Stimulated activated CD4-positive, alpha-beta T cell treated with anti-CD3 and anti-CD28 coated beads, Interleukin-2, amount 100 ng/mL, for 24 hours (primary cell): Measurements from ENCODE around the gene DBH.

Source experiments
- DNase-seq, 2 donors: peaks; one replicate each; pipeline ENCODE4 v3.0.0-alpha.2; 2020

DBH gene

DNA sequence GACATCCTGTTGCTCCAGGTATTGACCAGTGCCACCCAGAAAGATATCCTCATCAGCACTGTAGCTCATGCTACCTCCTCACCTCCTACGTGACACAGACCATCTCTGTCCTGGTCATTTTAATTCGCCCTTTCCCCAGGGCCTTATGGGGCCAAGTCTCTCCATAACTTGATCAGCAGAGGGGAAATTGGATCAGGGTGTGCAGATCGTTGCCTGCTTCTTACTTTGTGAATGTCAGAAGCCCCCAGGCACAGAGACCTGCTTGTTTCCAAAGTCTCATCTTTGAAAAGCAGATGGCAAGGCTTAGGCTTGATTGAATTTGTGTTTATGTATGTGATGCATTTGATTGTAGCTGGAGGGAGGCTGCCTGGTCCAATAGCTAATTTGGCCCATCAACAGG, 8.8 kb upstream of the DBH start:
- DNase-seq = no peak

DNA sequence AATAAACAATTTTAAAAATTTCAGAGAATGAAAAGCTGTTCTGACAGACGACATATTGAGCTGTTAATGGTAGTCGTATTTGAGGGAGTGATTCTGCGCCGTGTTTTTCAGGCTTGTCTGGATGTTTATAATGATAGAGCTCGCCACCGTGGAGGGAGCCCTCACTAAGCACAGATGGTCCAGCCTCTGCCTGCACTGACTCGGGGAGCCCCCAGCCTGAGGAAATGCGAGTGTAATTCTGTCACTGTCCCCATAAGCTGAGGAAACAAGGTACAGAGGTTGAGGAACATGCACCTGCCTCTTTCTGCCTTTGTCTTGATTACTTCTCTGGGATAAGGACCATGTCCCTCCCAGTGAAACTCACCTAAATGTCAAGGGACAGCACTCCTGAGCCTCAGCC, 7.4 kb upstream of the DBH start:
- no peak for DNase-seq

DNA sequence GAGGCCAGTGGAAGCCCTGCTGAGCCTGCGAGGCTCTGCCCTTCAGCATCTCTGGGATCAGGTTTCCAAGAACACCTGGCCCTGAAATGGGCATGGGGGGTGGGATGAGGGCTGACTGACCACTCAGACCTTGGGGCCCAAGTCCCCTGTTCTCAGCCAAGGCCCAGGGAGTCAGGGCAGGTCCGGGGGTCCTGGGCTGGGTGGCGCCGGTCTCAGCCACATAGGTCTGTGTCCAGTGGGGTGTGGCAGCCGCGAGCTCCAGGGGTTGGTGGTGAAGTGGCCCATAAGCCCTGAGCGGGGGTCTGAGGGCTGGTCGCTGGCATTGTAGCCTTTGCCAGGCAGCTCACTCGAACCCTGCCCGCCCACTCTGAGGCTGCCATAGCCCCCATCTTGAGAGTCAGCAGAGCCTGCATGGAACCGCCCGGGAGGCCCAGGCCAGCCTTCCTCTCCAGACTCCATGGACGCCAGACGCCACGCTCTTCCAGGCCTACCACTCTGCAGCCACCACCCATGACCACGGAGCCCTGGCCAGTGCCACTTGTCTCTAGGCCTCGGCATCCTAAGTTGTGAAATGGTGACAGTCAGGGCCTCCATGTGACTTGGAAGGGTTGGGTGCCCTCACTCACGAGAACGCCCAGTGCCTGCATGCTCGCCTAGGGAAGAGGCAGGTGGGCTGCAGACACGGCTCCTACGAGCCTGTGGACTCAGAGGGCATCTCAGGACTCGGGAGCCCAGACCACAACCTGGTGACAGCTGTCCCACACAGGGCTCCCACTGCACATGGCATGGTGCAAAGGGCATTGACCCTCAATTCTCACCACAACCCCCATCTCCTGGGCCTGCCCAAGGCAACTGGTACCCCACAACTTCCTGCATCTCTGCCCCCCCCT, 6.7 kb upstream of the DBH start:
- DNase-seq = no peak

DNA sequence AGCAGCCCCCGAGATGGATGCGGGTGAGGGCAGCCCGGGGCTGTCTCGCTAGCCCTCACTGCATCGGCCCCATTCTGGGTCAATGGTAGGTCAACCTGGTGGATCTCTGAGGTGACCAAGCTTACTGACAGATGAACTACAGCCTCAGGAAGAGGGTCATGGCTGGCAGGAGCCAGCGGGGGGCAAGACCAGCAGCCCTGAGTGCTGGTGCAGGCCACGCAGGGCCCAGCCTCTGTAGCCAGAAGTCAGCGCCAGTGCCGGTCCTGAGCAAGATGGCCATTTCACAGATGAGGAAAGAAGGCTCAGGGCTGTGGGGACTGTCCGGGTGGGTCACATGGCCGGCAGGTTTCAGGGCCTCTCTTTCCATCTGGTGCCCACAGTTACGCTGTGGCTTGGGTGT, 5.1 kb upstream of the DBH start:
- DNase-seq = no peak

DNA sequence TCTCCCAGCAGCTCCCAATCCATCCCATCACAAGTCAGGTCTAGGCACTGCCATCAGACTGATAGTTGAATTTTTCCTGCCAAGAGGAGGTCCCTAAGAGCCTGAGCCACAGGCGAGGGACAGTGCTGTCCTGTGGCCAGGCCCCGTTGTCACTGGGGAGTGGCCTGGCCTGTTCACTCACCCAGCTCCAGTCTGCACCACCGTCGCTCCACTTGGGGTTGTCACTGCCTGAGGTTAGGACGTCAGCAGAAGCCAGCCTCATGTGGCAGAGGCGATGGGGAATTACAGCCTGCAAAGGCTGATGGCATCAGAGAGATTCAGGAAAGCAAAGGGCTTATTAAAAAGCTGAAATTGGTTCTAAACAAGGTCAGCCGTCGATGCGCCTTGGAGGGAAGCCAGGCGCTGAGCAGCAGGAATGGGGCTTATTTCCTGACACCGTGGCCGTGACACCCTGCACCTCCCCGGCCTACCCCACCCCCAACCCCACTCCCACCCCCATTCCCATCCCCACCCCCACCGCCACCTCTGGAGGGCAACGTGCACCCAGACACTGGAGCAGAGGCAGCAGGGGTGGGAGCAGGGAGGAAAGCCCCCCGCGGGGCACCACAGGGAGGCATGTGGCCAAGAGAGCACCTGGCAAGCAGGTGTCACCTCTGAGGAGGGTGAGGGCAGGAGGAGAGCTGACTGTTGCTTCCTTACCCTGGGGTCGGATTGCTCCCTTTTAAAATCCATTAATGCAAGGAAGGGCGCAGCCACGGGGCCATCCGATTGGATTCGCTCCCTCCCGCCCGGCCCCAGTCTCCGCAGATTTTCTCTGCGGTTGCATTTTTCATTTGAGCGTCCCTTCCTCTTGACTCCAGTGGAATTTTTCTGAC, 3.1 kb upstream of the DBH start:
- DNase-seq = no peak

DNA sequence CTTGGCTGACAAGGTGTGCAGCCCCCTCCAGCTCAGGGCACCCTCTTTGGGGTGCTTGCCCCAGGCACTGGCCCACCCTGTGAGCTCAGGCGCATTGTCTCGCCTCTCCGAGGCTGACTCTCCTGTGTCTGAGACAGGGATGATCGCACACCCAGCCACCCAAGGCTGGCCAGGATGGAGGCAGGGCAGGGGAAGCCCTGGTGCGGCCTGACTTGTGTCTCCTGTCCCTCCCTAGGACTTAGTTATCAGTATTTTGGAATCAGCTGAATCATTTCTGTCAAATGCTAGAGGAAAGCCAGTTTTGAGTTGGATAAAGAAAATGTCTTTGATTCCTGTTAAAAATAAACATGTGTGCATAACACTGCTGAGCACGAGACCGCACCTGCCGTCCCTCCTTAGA, 2.5 kb upstream of the DBH start:
- no peak for DNase-seq

DNA sequence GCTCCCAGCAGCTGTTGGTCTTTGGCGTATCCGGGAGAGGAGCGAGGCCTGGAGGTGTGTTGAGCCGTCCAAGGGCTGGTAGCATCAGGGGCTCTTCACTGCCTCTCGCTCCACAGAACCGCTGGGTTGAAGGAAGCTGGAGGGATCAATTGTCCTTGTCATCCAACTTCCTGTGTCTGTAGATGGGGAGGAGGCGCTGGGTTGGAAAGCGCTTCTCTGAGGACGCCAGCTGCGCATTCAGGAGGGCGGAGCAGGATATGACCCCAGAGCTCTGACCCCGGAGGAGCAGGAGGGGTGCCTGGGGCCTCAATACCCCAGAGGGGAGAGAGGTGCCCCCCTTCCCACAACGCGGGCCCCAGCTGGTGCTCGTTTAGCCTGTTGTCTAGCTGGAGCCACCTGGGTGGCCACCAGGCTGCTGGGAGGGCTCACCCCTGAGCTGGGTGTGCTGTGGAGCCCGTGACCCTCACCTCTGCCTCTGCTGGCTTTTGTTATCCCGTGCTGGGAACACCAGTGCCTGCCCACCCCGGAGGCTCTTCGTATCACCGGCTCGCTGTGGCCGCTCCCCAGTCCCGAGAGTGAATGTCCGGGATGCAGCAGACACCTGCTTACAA, 2.0 kb upstream of the DBH start:
- DNase-seq = no peak

DNA sequence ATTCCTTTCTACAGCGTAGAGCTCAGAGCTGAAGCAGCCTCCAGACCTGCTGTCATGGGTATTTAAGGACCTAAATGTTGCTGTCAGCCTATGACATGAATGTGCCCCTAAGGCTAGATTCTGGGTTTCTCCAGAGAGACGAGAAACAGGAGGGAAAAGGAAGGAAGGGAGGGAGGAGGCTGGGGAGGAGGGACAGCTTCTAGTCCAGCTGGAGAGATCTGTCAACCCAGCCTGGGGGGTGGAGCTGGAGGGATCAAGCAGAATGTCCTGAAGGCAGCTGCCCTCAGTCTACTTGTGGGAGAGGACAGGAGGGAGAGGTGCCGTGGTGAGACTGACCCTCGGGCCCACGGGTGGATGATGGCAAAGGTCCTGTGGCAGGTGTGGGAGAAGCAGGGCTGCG, 1.1 kb upstream of the DBH start:
- DNase-seq = no peak

DNA sequence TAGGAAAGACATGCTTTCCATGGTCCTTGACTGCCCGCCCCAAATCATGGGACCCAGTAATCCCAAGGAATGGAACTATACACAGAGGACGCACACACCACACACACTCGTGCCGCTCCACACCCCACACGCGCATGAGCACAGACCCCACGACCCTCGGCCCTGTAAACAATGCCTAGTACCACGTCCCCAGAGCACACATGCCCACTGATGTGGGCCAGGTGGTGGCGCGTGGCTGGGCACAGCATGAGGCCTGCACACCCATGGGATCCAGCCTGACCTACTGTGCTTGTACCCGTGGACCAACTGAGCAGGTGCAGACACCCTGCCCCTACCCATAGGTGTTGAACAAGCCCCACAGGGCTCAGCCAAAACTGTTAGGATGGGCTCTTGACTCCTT, 739 bp downstream of the DBH start:
- DNase-seq = no peak

DNA sequence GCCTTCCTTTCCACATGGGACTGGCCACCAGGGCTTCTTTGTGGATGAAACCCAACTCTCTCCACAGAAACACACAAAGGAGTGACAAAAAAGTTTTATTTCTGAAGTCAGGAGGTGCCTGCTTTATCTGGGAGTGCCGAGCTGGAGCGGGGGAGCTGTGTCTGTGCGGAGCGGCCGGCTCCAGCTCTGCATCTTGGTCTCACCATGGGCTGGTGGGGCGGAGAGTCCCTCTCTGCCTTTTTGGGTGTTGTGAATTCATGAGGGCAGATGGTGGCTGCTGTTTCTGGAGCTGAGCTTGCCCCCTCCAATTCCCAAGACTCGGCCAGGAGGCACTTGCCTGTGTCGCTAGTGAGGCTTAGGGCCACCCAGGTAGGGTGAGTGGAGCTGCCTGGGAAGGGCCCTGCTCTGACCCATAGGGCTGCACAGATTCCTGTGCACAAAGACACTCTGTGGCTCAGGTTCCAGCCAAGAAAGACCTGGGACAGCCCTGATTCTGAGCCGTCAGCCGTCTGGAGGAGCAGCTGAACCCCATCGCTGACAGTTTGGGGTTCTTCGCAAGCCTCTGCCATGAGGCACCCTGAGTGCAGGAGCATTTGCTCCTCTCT, 1.4 kb downstream of the DBH start:
- no peak for DNase-seq

DNA sequence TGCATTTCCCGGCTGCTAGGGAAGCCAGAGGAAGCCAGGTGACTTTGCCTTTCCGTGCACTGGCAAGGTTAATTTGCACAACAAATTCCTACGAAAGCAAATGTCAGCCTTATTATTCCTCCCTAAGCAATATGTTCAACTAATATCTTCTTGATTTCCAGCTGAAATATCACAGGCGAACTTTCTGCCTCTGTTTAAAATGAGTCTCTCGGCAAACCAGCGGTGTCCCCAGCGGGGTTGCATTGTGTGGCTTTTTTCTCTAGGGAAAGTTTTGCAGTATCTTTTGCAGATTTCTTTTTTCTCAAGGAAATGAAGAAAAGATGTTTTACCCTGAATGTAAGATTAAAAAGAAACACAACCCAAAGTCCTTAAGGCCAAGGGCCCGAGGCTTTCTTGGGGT, 1.9 kb downstream of the DBH start:
- no peak for DNase-seq

DNA sequence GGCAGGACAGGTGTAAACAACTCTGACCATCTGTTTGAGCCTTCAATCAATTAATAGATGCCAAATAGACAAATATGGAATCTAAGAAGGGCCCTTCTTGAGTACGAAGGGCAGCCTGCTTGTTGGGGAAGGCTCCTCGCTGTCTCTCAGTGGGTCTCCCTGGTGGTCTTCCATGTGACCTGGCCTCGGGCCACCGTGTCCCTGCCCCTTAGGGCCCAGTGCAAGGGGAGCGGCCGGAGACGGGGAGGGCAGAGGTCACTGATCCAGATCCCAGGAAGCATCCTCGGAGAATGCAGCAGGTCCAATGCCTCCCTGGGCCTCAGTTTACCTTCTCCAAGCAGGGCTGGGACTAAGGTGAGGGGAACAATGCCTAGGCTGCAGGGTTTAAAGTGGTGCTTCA, 2.5 kb downstream of the DBH start:
- DNase-seq = no peak

DNA sequence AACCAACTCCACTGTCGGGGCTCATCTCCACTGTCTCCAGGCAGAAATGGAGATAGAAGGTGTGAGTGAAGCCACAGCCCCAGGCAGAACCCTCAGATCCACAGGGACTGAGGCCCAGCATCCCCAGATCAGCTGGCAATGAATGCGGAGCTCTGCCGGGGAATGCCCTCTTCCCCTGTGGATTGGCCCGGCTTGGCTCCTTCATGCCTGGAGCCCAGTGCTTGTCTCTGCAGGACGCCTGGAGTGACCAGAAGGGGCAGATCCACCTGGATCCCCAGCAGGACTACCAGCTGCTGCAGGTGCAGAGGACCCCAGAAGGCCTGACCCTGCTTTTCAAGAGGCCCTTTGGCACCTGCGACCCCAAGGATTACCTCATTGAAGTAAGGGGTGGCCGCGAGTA, 3.5 kb downstream of the DBH start:
- no peak for DNase-seq

DNA sequence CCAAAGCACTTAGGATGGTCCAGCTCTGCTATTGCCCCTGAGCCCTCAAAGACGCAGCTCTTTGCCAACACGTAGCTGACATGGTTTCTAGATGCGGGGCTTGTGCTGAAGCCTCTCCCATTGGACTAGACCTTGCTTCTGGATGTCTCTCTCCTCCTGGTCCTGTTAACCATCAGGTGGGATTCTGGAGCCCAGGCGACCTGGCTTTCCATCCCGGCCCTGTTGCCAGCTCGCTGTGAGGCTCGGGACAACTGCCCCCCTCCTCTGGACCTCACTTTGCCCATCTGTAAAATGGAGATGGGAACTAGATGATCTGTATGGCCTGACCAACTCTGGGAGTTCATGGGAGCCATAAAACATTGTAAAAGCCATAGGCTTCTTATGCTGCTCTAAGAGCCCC, 4.0 kb downstream of the DBH start:
- no peak for DNase-seq

DNA sequence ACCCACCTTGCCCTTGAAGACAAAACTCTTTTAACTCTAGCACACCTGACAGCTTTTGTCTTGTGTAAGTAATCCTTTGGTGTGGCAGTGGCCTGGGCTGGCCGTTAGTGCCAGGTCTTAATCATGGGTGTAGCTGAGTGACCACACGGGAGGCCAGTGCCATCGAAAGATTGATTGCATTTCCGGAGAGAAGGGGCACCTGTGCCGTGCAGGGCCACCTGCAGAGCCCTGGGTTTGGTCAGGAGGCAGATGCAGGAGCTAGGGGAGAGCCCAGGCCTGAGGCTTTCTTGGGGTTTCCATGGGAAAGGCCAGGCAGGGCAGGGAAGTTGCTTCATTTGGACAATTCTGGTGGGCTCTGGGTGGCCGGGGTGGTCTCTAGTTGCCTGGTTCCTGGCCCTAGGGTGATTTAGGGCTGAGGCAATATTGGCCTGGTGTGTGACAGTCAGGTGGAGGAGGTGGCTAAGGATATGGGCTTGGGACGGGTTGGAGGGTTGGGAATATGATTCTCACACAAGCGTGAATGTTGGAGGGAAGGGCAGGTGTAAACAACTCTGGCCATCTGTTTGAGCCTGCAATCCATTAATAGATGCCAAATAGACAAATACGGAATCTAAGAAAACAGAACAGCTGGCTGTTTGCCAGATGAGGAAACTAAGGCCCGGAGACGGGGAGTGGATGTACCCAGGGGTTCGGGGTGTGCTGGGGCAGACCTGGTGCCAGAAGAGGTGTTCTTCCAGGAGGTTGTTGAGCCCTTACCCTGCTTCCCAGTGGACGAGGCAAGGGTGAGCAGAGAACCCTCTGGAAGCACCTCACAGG, 4.6 kb downstream of the DBH start:
- DNase-seq = no peak

DNA sequence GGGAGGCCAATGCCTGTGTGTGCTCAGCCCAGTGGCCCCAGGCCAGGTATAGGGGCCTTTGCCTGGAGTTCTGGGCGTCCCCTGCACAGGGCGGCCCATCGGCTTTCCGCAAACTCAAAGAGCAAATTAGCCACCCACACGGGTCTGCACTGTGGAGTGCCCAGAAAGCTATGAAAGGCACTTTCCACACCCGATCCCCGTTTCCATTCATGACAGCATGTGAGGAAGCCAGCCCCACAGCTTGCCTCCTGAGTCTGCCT, 5.2 kb downstream of the DBH start:
- no peak for DNase-seq

DNA sequence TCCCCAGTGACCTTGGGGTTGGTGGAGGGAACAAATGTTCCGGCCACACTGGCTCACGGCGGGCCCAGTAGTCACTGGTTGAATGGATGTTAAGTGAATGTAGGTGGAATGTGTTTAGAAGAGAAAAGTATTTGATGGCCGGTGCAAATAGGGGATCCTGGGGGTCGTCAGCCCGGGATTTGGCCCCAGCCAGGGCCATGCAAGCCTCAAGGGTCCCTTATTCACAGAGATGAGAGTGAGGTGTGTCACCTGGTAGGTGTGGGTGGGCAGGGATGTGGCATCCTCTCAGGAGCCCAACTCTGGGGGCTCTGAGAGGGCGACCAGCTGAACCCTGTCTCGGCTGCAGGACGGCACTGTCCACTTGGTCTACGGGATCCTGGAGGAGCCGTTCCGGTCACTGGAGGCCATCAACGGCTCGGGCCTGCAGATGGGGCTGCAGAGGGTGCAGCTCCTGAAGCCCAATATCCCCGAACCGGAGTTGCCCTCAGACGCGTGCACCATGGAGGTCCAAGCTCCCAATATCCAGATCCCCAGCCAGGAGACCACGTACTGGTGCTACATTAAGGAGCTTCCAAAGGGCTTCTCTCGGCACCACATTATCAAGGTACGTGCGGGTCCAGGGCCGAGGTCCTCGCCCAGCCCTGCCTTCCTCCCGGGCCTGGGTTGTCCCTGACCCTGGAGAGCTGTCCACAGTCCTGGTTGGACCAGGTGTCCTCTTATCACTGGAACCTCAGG, 5.9 kb downstream of the DBH start:
- DNase-seq = no peak

DNA sequence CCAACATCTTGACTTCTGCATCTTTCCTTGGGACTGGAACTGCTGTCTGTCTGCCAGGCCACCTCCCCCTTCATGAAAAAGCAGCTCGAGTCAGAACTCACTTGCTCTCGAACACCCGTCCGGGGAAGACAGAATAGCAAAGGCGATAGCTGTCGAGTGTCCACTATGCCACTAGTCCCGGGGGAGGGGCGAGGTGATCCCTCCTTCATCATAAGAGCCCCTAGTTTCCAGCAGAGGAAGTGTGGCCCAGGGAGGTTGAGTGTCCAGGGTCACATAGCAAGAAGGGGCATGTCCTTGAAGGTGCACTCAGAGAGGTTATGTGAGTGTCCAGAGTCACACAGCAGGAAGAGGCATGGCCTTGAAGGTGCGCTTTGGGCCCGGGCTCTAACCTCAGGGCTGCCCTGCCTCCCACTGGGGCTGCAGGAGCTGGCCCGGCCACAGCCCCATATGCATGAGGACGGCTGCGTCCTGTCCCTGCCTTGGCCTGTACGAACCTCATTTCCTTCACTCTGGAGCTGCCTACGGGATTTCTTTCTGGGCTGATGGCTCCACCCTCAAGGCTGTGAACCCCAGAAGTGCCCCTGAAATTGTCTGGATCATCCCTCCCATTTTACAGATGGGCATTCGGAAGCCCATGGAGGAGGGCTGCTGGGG, 6.7 kb downstream of the DBH start:
- no peak for DNase-seq

DNA sequence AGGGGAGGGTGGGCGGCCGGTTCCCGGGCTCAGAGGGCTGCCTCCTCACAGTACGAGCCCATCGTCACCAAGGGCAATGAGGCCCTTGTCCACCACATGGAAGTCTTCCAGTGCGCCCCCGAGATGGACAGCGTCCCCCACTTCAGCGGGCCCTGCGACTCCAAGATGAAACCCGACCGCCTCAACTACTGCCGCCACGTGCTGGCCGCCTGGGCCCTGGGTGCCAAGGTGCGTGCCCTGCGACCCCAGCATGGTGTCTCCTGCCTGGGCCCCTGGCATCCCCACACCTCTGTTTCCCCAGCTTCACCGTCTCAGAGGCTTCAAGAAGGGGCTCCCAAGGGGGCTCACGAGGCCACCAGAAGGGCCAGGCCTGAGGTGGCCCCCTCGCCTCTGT, 7.2 kb downstream of the DBH start:
- DNase-seq = no peak

DNA sequence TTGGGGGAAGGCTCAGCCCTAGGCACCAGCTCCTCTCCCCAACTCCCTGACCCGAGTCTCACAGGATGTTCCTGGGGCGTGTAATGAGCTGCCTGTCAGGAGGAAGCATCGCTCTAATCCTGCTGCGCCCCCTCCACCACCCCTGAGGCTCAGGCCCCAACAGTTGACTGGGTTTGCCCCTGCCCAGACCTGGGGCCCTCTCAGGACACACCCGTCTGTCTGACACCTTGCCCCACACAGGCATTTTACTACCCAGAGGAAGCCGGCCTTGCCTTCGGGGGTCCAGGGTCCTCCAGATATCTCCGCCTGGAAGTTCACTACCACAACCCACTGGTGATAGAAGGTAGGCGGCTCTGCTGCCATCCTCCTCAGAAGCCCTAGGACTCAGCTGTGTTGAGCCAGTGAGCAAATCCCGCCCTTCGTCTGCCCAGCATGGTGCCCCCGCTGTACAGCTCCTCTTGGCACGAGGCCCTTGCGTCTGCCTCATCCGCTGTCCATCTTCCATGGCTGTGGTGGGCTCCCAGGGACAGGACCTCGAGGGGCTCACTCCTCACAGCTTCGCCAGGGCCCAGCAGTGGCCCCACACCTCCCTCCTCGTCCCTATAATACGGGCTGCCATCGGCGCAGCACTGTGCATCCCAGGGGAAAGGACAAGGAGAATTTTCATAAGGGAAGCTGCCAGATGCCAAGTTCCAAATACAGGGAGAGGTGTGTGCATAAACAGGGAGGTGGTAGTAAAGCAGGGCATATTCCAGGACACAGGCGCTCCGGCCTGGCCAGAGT, 8.0 kb downstream of the DBH start:
- no peak for DNase-seq
